ENCODE measurements around the gene EEPD1. TPM values are rescaled to one million over a fixed set of nuclear protein-coding genes. Genes with fewer than 3 reads are reported as not detected.

EEPD1 gene
- total RNA-seq, 1 donor from 2014 or later = 14.0 TPM

DNA sequence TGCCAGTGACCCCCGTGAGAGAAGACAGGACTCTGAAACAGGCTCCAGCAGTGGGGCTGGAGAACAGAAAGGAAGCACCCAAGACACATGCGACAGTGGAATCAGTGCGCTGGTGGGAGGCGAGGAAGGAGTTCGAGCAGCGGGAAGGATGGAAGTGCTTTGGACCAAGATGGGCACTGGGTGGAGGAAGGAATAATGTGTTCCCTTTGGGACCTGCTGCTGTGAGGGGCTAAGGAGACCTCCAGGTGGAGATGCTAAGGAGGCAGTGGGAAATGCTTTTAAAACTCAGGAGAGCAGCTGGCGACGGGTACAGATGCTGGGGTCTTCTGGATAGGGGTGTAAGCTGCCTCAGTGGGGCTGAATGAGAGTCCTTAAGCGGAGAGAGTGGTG, 126.9 kb downstream of the EEPD1 start:
- TF ChIP-seq, protein P1, sequence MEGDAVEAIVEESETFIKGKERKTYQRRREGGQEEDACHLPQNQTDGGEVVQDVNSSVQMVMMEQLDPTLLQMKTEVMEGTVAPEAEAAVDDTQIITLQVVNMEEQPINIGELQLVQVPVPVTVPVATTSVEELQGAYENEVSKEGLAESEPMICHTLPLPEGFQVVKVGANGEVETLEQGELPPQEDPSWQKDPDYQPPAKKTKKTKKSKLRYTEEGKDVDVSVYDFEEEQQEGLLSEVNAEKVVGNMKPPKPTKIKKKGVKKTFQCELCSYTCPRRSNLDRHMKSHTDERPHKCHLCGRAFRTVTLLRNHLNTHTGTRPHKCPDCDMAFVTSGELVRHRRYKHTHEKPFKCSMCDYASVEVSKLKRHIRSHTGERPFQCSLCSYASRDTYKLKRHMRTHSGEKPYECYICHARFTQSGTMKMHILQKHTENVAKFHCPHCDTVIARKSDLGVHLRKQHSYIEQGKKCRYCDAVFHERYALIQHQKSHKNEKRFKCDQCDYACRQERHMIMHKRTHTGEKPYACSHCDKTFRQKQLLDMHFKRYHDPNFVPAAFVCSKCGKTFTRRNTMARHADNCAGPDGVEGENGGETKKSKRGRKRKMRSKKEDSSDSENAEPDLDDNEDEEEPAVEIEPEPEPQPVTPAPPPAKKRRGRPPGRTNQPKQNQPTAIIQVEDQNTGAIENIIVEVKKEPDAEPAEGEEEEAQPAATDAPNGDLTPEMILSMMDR (IDR thresholded peaks at IDR 0.05) = no peak
- Histone ChIP-seq H3K9me3 (no peaks in the 10 kb centered on the region), H3K4me1 (peaks cover 7 to 35% of the 10 kb centered on the region in 2 donors), H3K4me3 (no peak overlapping the region), H3K27ac (peak overlapping the region; percentile 9 to 77), H3K27me3 (no peaks in the 10 kb centered on the region), H3K36me3 (no peaks in the 10 kb centered on the region)
- intact Hi-C loops (cut with DNase I) = no loop called here
- DNase-seq (ENCODE audit: low spot score in 2 of 2) = peak in 1 of 2 donors; percentile 58

DNA sequence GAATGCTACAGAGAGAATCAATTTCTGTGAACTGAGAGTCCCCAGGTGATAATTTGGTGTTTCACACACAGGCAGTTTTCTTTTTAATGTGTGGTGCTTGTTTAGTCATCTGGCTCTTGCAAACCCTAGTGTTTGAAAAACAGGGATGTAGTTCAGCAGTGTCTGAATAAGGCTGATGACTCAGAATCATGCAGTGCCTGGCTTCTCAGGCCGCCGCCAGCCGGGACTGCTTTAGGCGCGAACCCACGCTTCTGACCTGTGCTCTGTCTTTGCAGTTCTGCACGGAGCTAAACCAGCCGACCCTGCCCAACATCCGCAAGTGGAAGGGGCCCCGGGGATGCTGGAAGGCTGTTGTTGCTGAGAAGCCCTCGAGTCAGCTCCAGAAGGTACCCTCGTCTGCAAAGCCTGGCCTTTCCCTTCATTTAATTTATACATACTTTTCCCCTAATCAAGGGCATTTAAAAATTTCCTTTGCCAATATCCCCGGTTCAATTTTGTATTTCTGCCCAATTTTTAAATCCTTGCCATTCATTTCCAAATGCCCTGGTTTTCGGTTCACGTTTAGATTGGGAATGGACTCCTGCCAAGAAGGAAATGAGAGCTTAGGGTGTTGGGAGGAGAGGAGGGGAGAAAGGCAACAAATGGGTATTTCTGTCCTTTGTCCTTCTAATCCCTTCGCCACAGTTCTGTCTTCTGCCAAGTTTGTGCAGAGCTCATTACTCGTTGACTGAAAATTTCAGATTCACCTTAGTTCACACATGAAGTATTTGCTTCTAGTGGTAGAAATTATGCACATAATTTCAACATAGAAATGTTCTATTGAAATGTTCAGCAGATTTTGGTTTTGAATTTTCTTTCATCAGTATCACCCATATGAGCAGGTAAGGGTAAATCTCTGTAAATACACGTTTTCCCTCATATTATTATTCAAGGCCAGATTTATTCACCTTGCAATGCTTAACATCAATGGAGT, 128.1 kb downstream of the EEPD1 start:
- Histone ChIP-seq H3K9me3 (no peaks in the 10 kb centered on the region), H3K4me3 (peak overlapping the region in 1 of 2 donors; percentile 45), H3K27ac (peak overlapping the region; percentile 54 to 77), H3K4me1 (peaks cover 7 to 35% of the 10 kb centered on the region in 2 donors), H3K27me3 (no peaks in the 10 kb centered on the region), H3K36me3 (no peaks in the 10 kb centered on the region)
- intact Hi-C loops (cut with DNase I) = no loop called here
- TF ChIP-seq, protein P1 (IDR thresholded peaks at IDR 0.05) = peak in 1 of 3 experiments; percentile 15
- peak; percentile 57 to 86 for DNase-seq (ENCODE audit: low spot score in 2 of 2)

DNA sequence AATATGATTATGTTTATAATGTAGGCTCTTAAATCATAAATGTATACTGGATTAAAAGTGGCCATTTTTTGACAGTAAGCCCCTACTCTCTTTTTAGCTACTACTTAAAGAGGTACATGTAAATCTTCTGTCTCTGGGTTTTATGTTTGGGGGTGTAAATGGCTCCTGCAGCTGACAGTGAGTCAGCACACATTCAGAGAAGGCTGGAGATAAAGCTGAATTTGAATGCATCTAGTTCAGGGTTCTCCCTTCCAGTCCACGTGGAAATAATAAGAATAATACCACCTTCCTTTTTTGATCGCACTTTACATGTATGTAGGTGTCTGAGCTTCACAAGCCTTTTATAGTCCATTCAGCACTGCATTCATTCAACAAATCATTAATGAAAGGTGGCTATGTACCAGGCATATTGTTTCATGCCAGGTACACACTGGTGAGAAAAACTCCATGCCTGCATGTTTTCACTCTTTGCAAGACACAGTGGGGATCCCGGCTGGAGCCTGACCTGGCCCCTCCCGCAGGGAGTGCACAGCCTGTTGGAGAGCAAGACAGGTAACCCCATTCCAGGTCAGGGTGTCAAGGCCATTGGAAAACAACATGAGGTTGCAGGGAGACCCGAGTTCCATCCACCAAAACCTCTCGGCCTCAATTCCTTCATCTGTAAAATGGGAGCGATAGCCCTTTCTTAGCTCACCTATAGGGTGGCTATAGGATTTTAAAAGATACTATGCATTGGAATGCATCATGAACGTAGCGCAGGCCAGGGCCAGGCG, 129.1 kb downstream of the EEPD1 start:
- intact Hi-C loops (cut with DNase I) = no loop called here
- Histone ChIP-seq H3K27me3 (no peaks in the 10 kb centered on the region), H3K27ac (peak overlapping the region in 1 of 2 donors; percentile 77), H3K4me3 (no peak overlapping the region), H3K9me3 (no peaks in the 10 kb centered on the region), H3K36me3 (no peaks in the 10 kb centered on the region), H3K4me1 (peaks cover 7 to 29% of the 10 kb centered on the region in 2 donors)
- TF ChIP-seq, protein P1 (IDR thresholded peaks at IDR 0.05) = no peak
- DNase-seq (ENCODE audit: low spot score in 2 of 2) = no peak

DNA sequence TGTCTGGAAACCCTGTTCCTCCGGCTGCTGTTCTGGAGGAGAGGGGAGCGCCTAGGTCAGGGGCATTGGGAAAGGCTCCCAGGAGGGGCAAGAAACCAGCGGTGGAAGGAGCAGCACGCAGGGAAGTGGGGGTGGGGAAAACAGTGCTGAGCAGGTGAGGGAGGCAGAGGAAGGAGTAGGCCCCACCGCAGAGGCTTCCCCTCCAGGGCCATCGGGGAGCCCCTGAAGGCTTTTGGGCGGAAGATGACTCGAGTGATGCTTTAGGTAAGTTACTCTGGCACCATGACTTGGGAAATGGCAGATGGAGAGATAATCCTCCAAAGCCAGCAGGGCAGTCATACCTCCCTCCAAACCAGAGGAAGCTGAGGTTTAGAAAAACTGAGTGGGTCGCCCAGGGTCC, 130.1 kb downstream of the EEPD1 start:
- Histone ChIP-seq H3K36me3 (peaks cover 0 to 9% of the 10 kb centered on the region in 2 donors), H3K9me3 (no peaks in the 10 kb centered on the region), H3K4me1 (peaks cover 7 to 29% of the 10 kb centered on the region in 2 donors), H3K27me3 (no peaks in the 10 kb centered on the region), H3K4me3 (no peak overlapping the region), H3K27ac (peak overlapping the region in 1 of 2 donors; percentile 40)
- no peak for DNase-seq (ENCODE audit: low spot score in 2 of 2)
- TF ChIP-seq, protein P1 (IDR thresholded peaks at IDR 0.05) = no peak
- intact Hi-C loops (cut with DNase I) = no loop called here

DNA sequence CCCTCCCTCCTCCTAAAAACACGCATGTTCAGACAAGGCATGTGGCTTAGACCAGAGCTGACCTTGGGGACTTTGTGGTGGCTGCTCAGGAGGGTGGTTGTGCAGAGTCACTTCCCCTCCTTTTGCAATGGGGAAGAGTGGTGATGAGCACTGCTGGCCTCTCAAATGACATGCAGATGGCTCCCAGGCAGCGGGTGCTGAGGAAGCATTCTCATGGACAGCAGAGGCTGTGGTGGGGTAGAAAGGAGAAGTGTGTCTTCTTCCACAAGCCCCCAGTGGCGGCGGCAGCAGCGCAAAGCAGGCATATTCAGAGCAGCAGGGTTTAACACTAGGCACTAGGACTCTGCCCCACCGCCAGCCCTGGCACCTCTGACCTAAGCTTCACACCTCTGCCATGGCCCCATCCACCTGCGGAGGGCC, 130.7 kb downstream of the EEPD1 start:
- H3K27ac ChIP-seq = no peak overlapping the region
- peak; percentile 66 to 83 for DNase-seq (ENCODE audit: low spot score in 2 of 2)
- no peaks in the 10 kb centered on the region for H3K9me3 ChIP-seq
- intact Hi-C loops (cut with DNase I) = no loop called here
- H3K36me3 ChIP-seq = peaks cover 0 to 13% of the 10 kb centered on the region in 2 donors
- H3K27me3 ChIP-seq = no peaks in the 10 kb centered on the region
- TF ChIP-seq, protein P1 (IDR thresholded peaks at IDR 0.05) = no peak
- H3K4me1 ChIP-seq = peaks cover 7 to 25% of the 10 kb centered on the region in 2 donors
- H3K4me3 ChIP-seq = no peak overlapping the region
